DMS53 (cell line): ENCODE measurements around the gene CHN1.
A peak's percentile ranks its signal among the peaks of the same experiment; 100 is the strongest.

Source experiments
- DNase-seq: peaks from one replicate; lab custom pipeline; 2025; lab: John Stamatoyannopoulos, UW

CHN1 gene

DNA sequence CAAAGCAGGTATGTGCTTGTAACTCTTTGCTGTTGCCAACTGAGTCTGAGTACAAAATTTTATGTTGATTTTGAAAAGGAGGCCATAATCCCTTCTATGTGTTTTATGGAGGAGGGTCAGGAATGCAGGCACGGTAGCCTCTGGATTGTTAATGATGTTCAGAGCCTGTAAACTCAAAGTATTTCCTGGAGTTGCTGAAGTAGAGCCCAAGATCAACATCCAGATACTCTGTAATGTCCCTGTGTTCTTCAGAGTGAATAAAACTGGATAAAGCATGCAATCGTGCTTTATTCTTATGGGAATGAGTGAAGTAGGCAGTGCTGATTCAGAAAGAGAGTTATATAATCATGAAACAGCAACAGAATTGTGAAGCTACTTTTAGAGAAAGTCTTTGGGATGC is 179.1 kb downstream of the CHN1 start:
- no peak for DNase-seq

DNA sequence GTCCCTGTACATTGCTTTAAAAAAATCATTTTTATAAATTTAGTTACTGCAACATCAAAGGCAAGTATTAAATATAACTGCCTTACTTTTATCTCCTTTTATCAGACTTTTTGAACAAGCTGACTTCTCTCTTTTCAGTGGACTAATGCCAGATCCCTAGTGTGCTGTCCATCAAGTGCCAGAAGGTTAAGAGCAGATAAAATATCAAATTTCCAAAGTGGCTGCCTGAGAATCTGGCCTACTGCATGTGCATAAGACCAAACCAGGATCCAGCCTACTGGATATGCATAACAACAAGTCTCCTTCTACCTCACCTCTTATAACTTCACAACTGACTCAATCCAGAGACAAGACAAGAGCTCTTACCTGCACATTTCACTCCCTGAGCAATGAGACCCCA is 181.1 kb downstream of the CHN1 start:
- no peak for DNase-seq

DNA sequence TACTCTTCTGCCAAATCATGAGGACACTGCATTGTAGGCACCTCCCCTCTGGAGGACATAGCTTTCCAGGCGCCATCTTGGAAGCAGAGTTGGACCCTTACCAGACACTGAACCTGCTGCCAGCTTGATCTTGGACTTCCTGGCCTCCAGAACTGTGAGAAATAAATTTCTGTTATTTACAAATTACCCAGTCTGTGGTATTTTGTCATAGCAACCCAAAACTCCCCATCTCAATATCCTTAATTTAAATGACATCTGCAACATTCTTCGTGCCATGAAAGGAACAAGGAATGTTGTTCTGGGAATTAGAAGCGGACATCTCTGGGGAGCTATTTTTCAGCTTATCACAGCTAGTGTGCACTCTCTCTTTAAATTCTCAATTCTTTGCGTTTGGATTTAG is 183.6 kb downstream of the CHN1 start:
- DNase-seq: no peak

DNA sequence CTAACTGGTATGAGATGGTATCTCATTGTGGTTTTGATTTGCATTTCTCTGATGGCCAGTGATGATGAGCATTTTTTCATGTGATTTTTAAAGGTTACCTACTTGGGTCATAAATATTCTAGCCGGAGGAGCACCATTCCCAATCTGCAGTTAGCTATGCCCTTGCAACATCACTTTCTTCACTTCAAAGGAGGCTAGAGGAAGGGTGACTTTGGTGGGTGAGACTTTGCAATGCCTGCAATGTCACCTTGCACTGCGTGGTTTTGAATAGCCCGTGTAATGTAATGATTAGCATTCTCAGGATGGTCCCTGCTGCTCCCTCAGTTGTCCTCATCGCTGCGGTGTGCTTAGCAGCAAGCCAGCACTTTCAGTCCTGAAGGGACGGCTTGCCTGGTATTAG is 184.8 kb downstream of the CHN1 start:
- DNase-seq: no peak

DNA sequence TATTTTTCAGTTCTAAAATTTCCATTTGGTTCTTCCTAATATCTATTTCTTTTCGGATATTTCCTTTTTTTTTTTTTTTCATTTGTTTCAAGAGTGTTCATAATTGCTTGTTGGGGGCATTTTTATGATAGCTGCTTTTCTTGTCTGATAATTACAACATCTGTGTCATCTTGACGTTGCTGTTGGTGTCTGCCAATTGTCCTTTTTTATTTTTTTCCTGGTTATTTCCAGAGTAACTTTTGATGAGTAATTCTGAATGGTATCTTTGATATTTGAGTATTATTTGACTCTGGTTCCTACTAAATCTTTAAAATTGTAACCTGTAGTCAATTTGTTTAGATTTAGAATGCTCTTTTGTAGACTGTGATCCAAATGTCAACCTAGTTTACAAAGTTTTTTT is 189.7 kb downstream of the CHN1 start:
- DNase-seq: no peak

DNA sequence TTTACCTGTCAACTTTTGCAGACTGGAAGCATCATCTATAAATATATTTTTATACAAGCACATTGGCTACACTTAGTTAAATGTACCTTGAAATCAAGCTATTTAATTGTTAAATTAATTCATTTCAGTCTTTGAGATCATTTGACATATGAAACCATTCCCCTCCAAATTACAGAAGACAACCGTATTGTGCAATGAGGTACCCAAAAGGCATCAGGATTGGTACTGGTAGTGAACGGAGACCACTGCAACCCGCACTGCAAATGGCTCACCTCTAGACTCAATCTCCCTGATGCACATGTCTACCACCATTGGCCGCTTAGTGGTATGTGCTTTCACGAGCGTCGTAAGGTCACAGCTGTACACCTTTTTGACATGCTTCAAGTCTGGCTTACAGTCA is 193.1 kb downstream of the CHN1 start:
- no peak for DNase-seq

DNA sequence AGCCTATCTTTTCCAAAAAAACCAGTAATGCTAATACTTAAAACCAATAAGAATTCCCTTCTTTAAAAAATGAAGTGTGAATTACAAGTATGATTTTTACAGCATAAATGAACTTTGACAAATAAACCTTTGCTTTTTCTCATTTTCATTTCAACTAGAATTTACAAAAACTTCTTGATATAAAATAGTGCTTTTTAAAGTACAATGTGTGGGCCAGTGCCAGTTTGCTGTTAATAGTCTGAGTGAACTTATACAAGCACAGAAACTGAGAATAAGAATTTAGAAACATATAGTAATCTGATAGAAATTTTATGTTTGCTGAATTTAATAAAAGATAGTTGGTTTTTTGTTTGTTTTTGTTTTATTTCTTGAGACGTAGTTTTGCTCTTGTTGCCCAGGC is 197.2 kb downstream of the CHN1 start:
- DNase-seq: no peak

DNA sequence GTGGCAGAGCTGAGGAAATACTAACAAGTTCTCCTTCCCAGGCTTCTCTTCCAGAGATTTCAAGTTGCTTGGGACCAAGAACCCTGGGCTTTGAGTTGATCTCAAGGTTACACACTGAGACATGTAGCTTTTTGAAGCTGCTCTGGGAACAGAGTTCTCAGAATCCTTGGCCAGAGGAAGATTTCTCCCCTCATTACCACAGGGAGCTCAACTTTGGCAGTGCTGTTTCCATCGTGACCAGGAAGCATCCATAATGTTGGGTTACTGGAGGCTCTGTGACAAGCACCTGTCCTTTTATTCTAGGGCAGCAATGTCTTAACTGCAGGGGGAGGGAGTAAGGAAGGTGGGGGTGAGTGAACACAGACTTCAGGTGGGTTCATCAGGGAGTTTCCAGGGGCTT is 199.4 kb downstream of the CHN1 start:
- no peak for DNase-seq

DNA sequence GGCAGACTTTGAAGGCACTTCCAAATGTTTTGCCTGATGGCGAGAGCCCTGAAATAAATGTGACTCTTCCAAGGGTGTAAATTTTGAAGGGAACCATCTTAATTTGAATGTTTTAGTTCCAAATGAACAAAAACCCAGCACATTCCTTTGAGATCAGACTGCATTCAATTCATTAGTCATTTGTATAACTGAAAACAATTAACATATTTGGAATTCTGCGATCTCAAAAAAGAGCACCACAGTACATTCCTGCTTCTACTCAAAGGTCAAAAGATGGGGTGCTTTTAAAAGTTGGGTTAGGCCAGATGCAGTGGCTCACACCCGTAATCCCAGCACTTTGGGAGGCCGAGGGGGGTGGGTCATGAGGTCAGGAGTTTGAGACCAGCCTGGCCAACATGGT is 202.7 kb downstream of the CHN1 start:
- no peak for DNase-seq

DNA sequence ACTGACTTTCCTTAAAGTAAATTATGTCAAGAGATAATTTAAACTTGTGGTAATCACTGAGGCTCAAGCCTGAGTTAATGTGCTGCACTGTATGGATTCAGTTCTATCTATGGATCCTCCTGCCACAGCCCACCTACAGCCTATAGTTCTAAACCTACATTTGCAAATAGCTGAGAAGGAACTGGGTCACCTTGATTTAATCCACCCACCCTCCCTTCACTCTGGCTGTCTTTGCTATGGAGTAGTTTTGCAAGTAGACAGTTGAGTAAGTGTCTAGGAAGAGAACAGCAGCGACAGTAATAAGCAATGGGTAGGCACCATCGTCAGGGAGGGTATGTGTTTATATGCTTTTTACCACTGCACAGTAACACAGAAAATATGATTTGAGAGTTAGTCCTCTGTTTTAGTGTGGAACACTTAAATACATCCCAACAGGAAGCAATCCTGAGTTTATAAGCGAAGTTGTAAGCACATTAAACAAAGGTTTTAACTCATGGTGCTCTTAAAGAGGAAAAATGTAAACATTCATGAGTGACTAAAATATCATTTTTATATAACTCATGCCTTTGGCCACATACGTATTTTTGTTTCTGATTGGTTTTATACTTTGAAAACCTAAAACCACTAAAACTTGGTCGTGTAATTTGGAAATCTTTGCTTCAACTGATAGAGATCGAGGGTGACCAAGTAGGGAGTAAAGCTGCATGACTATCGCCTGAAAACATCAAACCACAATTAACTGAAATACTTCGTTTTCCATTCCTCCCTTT is 204.6 kb downstream of the CHN1 start:
- DNase-seq: no peak

DNA sequence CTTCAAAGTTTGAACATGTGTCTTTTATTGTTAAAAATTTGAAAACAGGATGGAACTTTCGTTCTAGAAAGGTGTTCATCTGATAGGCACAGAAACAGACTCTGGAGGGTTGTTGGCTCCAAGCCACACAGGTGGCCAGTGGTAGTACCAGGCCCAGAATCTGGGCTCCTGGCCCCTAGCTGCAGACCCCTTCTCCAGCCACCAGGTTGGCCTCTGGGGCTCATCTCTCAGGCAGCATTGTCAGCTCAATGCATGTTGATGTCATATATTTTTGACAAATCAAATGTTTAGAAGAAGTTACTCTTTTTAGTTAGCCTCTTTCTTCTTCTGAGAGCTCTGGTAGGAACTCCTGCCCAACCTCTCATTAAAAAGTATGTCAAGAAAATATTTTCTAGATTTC is 206.4 kb downstream of the CHN1 start:
- DNase-seq: no peak

DNA sequence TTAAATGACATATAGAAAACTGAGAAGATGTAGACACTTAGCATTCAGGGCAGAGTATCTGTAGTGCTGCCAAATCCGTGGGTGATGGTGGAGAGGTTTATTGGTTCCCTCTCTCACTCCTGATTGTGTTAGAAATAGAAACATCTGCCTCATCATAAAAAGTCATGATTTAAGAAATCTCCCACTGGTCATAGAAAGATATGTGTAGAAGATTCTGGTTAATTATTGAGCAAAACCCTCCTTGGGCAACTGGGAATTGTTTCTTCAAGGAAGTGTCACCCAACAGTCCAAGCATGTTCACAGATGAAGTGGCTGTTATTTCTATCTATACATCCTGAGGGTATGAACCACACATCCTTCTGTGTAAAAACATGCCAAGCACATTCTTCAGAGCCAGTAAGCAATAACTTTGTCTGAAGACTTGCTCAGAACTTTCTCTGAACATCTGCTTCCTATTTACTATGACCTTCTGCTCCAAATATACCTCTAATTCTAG is 207.4 kb downstream of the CHN1 start:
- no peak for DNase-seq

DNA sequence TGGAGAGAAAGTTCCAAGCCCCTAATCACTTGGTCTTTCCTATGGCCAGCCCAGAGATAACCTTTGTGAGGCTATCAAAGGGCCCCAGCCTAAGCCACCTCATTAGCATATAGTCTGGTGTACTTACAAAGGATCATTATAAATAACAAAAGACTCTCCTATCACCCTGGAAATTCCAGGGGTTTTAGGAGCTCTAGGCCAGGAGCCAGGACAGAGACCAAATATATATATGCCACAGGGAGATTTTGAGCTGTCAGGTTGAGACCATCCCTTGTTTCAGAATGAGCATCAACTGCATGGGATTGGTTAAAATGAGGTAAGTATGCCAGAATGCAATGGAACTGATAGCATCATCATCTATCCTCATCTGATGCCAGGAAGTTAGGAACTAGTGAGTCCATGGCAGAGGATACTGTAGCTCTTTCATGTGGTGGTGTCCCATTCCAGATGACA is 208.8 kb downstream of the CHN1 start:
- no peak for DNase-seq

DNA sequence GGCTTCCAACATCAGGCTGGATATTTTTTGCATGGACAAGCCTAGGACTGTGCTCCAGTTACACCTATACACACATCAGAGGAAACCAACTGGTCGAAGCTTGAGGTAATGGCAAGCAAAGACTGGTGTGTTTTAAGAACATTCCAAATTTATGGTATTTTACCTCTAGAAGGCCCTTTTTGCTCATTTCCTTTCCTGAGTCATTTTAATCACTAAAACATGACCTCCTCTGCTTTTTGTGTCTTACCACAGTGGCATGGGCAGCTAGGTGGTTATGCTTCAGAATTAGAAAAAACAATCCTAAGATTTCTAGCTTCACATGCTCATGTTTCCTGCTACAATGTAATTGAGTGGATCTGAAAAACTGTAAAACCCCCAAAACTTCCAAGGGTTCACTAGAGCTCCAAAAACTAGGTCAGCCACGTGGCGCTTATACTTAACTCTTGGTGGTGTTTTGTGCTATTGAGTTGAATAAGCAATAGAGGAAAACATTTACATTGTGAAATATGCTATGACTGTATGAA is 210.3 kb downstream of the CHN1 start:
- DNase-seq: no peak

DNA sequence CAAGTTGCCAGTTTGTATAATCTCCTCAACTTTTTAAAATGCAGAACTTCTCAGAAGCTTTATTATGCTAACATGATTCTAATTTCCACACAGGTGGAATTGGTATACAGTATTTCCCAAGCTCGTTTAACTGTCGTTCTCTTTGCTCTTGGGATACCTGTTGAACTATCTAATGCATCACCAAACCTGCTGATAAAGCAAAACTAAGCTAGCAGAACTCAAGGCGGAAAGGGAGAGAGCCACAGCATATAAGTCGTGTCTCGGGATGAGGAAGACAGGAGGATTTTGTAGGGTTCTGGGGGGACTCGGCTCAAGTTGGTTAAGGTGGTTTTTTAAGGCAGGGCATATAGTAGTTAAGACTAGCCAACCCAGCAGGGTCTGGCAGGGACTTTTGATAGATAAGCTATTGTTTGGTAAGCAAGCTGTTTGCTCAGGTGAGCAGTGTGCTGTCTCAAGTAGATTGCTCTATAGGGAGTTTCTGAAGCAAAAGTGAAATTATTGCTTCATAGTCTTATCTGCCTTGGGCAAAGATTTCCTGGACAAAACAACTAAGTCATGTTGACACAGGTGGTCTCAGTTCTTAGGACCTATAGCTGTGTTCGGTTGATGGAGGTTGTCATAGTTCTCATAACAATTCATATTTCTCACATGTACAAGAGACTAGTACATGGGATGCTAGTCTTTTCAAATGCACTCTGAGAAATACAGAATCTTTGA is 212.7 kb downstream of the CHN1 start:
- DNase-seq: no peak

DNA sequence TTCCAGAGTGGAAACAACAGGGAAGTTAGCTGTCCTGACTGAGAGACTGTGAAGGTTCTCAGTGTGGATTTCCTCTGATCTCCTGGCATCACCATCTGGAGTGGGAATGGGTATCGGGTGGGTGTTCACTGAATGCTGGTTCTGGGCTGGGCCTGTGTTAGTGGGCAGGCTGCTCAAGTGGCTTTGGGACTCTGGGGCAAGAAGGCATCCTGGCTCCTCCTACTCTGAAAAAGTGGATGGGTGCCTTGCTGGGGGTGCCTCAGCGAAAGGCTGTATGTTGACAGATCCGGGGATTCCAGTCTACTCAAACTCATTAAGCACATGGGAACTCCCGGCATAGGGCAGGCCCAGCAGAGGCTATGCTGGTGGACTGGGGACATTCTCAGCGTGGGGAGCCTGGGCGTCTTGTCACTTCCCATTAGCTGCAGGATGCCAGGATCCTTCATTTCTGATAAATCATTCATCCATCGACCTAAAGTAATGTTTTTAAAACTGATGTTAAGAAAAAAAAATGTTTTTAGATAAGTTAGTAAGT is 213.4 kb downstream of the CHN1 start:
- no peak for DNase-seq

DNA sequence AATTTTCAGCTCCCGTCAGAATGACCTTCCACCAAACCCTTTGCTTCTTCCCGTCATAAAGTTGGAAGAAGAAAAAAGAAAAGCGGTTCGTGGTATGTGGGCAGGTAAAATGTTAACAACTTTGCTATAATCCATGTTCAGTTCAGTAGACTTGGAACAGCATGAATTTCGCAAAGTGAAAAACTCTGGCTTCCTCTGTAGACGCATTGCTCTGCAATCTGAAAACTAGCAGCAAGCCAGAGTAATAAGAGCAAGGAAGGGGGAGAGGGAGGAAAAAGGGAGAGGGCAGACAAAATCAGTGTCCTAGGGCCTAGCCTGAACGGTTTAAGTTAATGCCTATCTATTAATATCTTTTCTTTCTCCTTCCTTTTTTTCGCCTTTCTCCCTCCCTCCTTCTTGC is 214.2 kb downstream of the CHN1 start:
- DNase-seq: no peak

DNA sequence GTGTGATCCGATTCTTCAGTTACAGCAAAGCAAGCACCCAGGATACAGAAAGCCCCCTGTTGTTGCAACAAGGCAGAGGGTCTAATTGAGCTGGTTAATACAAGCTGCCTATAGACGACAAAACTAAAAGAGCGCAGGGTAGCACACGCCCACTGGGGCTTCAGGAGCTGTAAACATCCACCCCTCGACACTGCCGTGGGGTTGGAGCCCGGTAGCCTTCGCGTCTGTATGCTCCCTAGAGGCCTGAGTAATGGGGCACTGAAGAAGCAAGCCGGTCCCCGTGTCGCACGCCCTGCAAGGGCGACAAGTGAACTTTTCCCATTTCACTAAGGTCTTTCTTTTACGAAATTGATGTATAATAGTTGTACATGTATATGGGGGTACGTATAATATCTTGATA is 216.2 kb downstream of the CHN1 start:
- DNase-seq: no peak

DNA sequence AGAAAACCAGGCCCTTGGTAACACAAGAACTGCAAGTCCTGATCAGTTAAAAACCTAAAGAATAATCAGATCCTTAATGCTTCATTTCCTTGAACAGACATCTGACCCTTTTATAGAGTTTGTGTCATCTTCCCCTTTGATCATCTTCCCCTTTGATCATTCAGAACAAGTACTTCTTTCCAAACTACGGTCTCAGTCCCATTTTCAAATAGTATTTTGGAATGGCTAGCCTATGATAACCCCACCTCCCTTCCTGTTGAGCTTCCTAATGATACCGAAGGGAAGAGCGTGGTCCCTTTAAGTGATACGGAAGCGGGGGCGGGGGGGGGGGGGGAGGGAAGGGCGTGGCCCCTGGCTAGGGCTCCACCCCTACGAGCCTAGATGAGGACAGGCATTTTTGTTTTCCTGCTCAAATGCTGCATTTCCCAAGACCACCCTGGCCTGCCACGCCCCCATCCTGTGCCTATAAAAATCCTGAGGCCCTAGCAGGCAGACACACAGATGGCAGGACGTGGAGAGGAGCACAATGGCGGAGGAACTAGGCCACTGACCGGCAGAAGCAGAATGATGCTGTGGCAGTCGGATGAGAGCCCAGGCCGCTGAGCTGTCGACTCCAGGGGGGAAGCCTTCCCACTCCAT is 216.8 kb downstream of the CHN1 start:
- DNase-seq: no peak

DNA sequence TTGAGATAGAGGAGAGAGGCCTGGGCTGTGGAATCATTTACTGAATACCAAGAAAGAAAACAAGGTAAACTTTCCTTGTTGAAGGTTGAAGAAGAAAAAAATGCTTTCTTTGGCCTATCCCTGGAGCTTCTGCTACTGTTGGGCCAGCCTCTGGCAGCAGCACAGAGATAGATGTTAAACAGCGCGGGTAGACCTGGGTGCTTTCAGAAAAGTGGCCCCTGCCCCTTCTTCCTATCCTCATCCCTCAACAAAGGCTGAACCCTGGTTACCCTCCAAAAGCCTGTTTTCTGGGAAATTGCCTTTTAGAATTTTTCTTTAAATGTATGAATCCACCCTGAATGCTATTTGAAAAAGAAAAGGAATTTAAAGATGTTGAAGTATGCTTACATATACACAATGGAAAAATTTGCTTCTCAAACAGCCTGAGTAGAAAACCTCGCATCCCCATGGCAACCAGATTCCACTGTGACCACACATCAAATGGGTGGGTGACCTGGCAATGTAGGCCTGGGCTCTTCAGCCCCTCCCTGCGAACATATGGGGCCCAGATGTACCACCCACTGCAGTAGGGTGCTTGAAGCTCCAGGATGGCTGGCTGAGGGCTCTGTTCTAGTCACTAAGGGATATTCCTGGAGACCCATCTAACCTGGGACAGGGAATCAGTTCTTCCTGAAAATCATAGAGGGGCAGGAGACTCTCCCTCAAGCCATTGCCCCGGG is 217.5 kb downstream of the CHN1 start:
- DNase-seq: peak; percentile 22

DNA sequence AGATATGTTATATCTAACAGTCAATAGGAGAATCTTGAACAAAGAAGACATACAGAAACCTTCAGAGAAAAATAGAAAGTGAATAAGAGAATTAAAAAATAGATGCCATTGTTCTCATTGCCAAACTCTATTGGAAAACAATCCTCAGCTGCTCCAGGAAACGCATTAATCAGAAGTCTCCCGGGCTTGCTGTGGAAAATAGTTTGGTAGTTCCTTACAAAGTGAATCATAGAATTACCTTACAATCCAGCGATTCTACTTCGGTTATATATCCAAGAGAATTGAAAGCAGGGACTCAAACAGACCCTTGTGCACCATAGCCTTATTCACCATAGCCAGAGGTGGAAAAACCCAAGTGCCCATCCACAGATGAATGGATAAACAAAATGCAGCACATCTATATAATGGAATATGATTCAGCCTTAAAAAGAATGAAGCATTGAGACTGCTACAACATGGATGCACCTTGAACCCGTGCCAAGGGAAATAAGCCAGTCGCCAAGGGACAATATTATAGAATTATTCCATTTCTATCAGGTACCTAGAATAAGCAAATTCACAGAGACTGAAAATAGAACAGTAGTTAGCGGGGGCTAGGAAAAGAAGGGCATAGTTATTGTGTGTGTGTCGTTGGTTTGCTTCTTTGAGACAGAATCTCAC is 219.0 kb downstream of the CHN1 start:
- no peak for DNase-seq
